Mesenchymal stem cell (in vitro differentiated cells and primary cell): Measurements from ENCODE around the gene SEMA4D.
"Not testable (repeated sequence)": the region's sequence is repeated elsewhere in the genome, so short reads cannot be mapped to it uniquely, and the experiment has no call there.

Experiments
- DNase-seq: peaks from one replicate; pipeline ENCODE4 v3.0.0-alpha.2; 2013
- H2AFZ ChIP-seq: one replicate; pipeline ENCODE4 v1.6.1; 2013; ENCODE audit warnings: low read depth, mild to moderate bottlenecking, control low read depth, inconsistent platforms, low read length, moderate library complexity
- H2AK5ac ChIP-seq: 2 replicates; pipeline ENCODE4 v1.6.1; 2013; ENCODE audit warnings: low read length, moderate library complexity, mild to moderate bottlenecking, inconsistent platforms; ENCODE audit not compliant: severe bottlenecking
- H2BK120ac ChIP-seq: one replicate; pipeline ENCODE4 v1.6.1; 2013; ENCODE audit warnings: low read depth, mild to moderate bottlenecking, inconsistent platforms, low read length, moderate library complexity
- H2BK12ac ChIP-seq, 2 experiments: one replicate each; pipeline ENCODE4 v1.6.1; 2013; ENCODE audit warnings: inconsistent platforms in 2 of 2, low read length in 2 of 2, mild to moderate bottlenecking in 2 of 2, moderate library complexity in 2 of 2, control low read depth in 1 of 2
- H2BK15ac ChIP-seq: one replicate; pipeline ENCODE4 v1.6.1; 2013; ENCODE audit warnings: mild to moderate bottlenecking, low read depth, inconsistent platforms; ENCODE audit not compliant: poor library complexity, severe bottlenecking
- H2BK5ac ChIP-seq: 2 replicates; pipeline ENCODE4 v1.6.1; 2013; ENCODE audit warnings: low read depth, mild to moderate bottlenecking, low read length, control low read depth, inconsistent platforms; ENCODE audit not compliant: poor library complexity, severe bottlenecking
- H3K14ac ChIP-seq, 2 experiments: one replicate each; pipeline ENCODE4 v1.6.1; 2013; ENCODE audit warnings: inconsistent platforms in 2 of 2, low read length in 2 of 2, control low read depth in 1 of 2, mild to moderate bottlenecking in 1 of 2, moderate library complexity in 1 of 2
- H3K18ac ChIP-seq, 2 experiments: one replicate each; pipeline ENCODE4 v1.6.1; 2013; ENCODE audit warnings: inconsistent platforms in 2 of 2, low read length in 2 of 2, control low read depth in 1 of 2, low read depth in 1 of 2, mild to moderate bottlenecking in 1 of 2
- H3K23ac ChIP-seq, 2 experiments: one replicate each; pipeline ENCODE4 v1.6.1; 2013; ENCODE audit warnings: inconsistent platforms in 2 of 2, low read length in 2 of 2, mild to moderate bottlenecking in 2 of 2, moderate library complexity in 2 of 2, control low read depth in 1 of 2
- H3K27ac ChIP-seq: 2 replicates; pipeline ENCODE4 v1.5.1; 2013; ENCODE audit warnings: mild to moderate bottlenecking, moderate library complexity, low read length, control low read depth, inconsistent platforms; ENCODE audit not compliant: poor library complexity, severe bottlenecking
- H3K27me3 ChIP-seq, 2 experiments: 2 replicates each; pipeline versions ENCODE4 v1.6.1 to v1.7.0; 2013; ENCODE audit warnings: low read length in 2 of 2, mild to moderate bottlenecking in 2 of 2, moderate library complexity in 2 of 2, control low read depth in 1 of 2, inconsistent platforms in 1 of 2; ENCODE audit not compliant: control insufficient read depth in 1 of 2, insufficient read depth in 1 of 2
- H3K36me3 ChIP-seq, 2 experiments: 2 replicates each; pipeline versions ENCODE4 v1.6.1 to v1.7.0; 2013; ENCODE audit warnings: low read length in 2 of 2, control low read depth in 1 of 2, inconsistent platforms in 1 of 2, low read depth in 1 of 2, mild to moderate bottlenecking in 1 of 2; ENCODE audit not compliant: insufficient read depth in 2 of 2, control insufficient read depth in 1 of 2
- H3K4ac ChIP-seq, 2 experiments: one replicate each; pipeline ENCODE4 v1.6.1; 2013; ENCODE audit warnings: inconsistent platforms in 2 of 2, low read length in 2 of 2, mild to moderate bottlenecking in 2 of 2, moderate library complexity in 2 of 2, control low read depth in 1 of 2, low read depth in 1 of 2
- H3K4me1 ChIP-seq: 2 replicates; pipeline ENCODE4 v1.6.1; 2013; ENCODE audit warnings: low read depth, low read length, control low read depth; ENCODE audit not compliant: control insufficient read depth, insufficient read depth
- H3K4me2 ChIP-seq: 2 replicates; pipeline ENCODE4 v1.6.1; 2013; ENCODE audit warnings: low read length, mild to moderate bottlenecking, inconsistent platforms; ENCODE audit not compliant: poor library complexity, severe bottlenecking
- H3K4me3 ChIP-seq, 2 experiments: 2 replicates each; pipeline versions ENCODE4 v1.5.1 to v1.7.0; 2013; ENCODE audit warnings: low read length in 2 of 2, mild to moderate bottlenecking in 2 of 2, control low read depth in 1 of 2, low read depth in 1 of 2; ENCODE audit not compliant: insufficient read depth in 1 of 2
- H3K79me1 ChIP-seq: replicated peaks from 2 replicates; pipeline ENCODE4 v1.6.1; 2013; ENCODE audit warnings: mild to moderate bottlenecking, control low read depth, low read length, inconsistent platforms; ENCODE audit not compliant: poor library complexity, severe bottlenecking
- H3K9ac ChIP-seq: 2 replicates; pipeline ENCODE4 v1.7.0; 2013; ENCODE audit warnings: mild to moderate bottlenecking, low read length, moderate library complexity
- H3K9me3 ChIP-seq: 2 replicates; pipeline ENCODE4 v1.7.0; 2013; ENCODE audit warnings: mild to moderate bottlenecking, low read length; ENCODE audit not compliant: control insufficient read depth
- H4K8ac ChIP-seq: one replicate; pipeline ENCODE4 v1.6.1; 2013; ENCODE audit warnings: inconsistent platforms, mild to moderate bottlenecking, low read length, moderate library complexity
- H4K91ac ChIP-seq: one replicate; pipeline ENCODE4 v1.6.1; 2013; ENCODE audit warnings: mild to moderate bottlenecking, low read length, inconsistent platforms
- WGBS: methylation state at CpG from one replicate; pipeline ENCODE4 v1.1.7; 2013; ENCODE audit warnings: mixed read lengths; 5-methylcytosine and 5-hydroxymethylcytosine counted together

The SEMA4D gene

DNA sequence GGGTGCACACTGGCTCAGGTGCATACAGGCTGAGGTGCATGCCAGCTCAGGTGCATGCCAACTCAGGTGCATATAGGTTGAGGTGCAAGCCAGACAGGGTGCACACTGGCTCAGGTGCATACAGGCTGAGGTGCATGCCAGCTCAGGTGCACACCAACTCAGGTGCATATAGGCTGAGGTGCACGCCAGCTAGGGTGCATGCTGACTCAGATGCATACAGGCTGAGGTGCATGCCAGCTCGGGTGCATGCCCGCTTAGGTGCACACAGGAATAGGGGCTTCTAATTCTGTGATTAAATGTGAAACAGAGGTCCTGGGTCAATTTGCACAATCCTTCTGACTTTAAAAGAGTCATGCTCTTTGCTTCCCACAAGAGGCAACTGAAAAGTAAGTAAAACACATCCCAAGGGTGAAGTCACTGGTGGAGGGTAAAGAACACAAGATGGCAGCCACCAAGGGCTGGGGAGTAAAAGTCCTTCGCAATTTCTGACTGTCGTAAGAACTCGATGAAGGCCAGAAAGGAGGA lies 26.1 kb downstream of the SEMA4D start:
- Histone ChIP-seq H3K36me3 (peaks cover 0 to 14% of the 10 kb centered on the region in 2 experiments), H3K4me1 (peaks cover 20% of the 10 kb centered on the region), H3K79me1 (peaks cover 37% of the 10 kb centered on the region)
- H3K9me3 ChIP-seq, H3K23ac ChIP-seq, H2AK5ac ChIP-seq, H4K8ac ChIP-seq, H4K91ac ChIP-seq, H3K27ac ChIP-seq, H3K4ac ChIP-seq, DNase-seq, H3K14ac ChIP-seq, H2BK5ac ChIP-seq, H3K4me3 ChIP-seq, H2AFZ ChIP-seq, H2BK120ac ChIP-seq, H3K4me2 ChIP-seq, H3K27me3 ChIP-seq, H3K9ac ChIP-seq, H3K18ac ChIP-seq, H2BK12ac ChIP-seq, H2BK15ac ChIP-seq: not testable (repeated sequence)
- 93% methylated on average over 6 of the region's 6 CpGs for WGBS

DNA sequence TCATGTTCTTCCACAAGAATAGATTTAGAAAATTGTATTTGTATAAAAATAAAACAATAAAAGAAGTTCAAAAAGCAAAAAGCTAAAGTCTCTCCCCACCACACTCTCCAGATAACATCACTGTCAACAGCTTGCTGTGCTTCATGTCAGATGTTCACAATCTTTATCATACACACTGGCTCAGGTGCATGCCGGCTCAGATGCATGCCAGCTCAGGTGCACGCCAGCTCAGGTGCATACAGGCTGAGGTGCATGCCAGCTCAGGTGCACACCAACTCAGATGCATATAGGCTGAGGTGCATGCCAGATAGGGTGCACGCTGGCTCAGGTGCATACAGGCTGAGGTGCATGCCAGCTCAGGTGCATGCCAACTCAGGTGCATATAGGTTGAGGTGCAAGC lies 26.5 kb downstream of the SEMA4D start:
- no peak overlapping the region for H3K18ac ChIP-seq
- H3K9ac ChIP-seq = no peak overlapping the region
- H4K8ac ChIP-seq = no peak overlapping the region
- DNase-seq = no peak
- no peak overlapping the region for H3K23ac ChIP-seq
- H3K36me3 ChIP-seq = peaks cover 0 to 14% of the 10 kb centered on the region in 2 experiments
- H2AK5ac ChIP-seq = no peak overlapping the region
- H3K4ac ChIP-seq = no peak overlapping the region
- no peak overlapping the region for H3K4me2 ChIP-seq
- H3K27ac ChIP-seq = no peak overlapping the region
- peaks cover 0 to 8% of the 10 kb centered on the region in 2 experiments for H3K27me3 ChIP-seq
- no peak overlapping the region for H2BK5ac ChIP-seq
- peak overlapping the region; percentile 0 for H4K91ac ChIP-seq
- peaks cover 35% of the 10 kb centered on the region for H3K79me1 ChIP-seq
- WGBS = 87% methylated on average over 3 of the region's 3 CpGs
- no peak overlapping the region for H2BK120ac ChIP-seq
- H3K4me3 ChIP-seq = no peak overlapping the region
- H3K4me1 ChIP-seq = peaks cover 23% of the 10 kb centered on the region
- peak overlapping the region in 1 of 2 experiments; percentile 6 for H2BK12ac ChIP-seq
- no peaks in the 10 kb centered on the region for H3K9me3 ChIP-seq
- H2AFZ ChIP-seq = no peak overlapping the region
- peak overlapping the region in 1 of 2 experiments; percentile 26 for H3K14ac ChIP-seq
- no peak overlapping the region for H2BK15ac ChIP-seq

DNA sequence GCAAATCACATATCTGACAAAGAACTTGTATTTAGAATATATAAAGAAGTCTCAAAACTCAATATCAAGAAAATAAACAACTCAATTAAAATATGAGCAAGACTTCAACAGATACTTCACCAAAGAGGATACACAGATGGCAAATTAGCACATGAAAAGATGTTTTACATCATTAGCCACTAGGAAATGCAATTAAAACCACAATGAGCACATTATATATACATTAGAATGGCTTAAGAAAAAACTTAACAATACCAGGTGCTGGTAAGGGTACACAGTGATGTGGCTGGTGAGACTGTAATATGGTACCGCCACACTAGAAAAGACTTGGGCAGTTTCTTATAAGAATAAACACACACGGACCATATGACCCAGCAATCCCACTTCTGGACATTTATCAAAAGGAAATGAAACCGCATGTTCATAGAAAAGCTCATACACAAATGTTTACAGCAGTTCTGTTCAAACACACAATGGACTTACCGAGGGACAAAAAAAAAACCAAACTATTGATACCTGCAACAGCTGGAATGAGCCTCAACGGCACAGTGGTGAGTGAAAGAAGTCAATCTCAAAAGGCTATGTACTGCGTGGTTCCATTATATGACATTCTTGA lies 27.6 kb downstream of the SEMA4D start:
- Histone ChIP-seq H2BK5ac (no peak overlapping the region), H3K23ac (no peak overlapping the region), H2BK120ac (no peak overlapping the region), H3K18ac (no peak overlapping the region), H3K27me3 (peaks cover 0 to 8% of the 10 kb centered on the region in 2 experiments), H2AK5ac (no peak overlapping the region), H4K91ac (no peak overlapping the region), H3K4me3 (no peak overlapping the region), H2BK12ac (no peak overlapping the region), H2BK15ac (no peak overlapping the region), H2AFZ (no peak overlapping the region), H3K4me2 (no peak overlapping the region), H3K27ac (no peak overlapping the region), H3K4ac (no peak overlapping the region), H3K9me3 (no peaks in the 10 kb centered on the region), H4K8ac (no peak overlapping the region), H3K9ac (no peak overlapping the region), H3K14ac (no peak overlapping the region), H3K36me3 (peaks cover 0 to 10% of the 10 kb centered on the region in 2 experiments), H3K79me1 (peaks cover 29% of the 10 kb centered on the region), H3K4me1 (peaks cover 28% of the 10 kb centered on the region)
- WGBS = 87% methylated on average over 5 of the region's 6 CpGs
- DNase-seq = no peak

DNA sequence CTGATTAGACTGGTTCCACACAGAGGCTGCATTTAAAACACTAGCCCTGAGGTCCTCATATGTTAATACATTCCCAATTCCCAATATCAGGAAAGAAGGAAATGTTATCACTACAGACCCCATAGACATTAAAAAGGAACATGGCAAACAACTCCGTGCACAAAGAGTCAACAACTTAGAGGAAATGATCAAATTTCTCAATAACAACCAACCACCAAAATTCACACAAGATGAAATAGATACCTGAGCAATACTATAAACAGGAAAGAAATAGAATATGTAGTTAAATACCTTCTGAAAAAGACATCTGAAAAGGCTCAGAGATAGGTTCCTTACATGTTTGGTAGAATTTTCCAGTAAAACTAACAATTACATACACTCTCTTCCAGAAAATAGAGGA lies 28.9 kb downstream of the SEMA4D start:
- Histone ChIP-seq H3K27ac (no peak overlapping the region), H3K27me3 (peaks cover 0 to 13% of the 10 kb centered on the region in 2 experiments), H3K4me3 (no peak overlapping the region), H3K4me2 (no peak overlapping the region), H4K91ac (no peak overlapping the region), H2AK5ac (peak overlapping the region; percentile 95), H2BK5ac (no peak overlapping the region), H3K4ac (no peak overlapping the region), H3K9me3 (no peaks in the 10 kb centered on the region), H3K23ac (no peak overlapping the region), H3K14ac (no peak overlapping the region), H4K8ac (no peak overlapping the region), H2AFZ (no peak overlapping the region), H3K18ac (no peak overlapping the region), H3K4me1 (peaks cover 37% of the 10 kb centered on the region), H2BK120ac (no peak overlapping the region), H3K79me1 (peaks cover 21% of the 10 kb centered on the region), H3K36me3 (peaks cover 0 to 6% of the 10 kb centered on the region in 2 experiments), H2BK15ac (no peak overlapping the region), H3K9ac (no peak overlapping the region), H2BK12ac (no peak overlapping the region)
- no peak for DNase-seq
- 100% methylated on average over 1 of the region's 1 CpG for WGBS
